Right lobe of liver (tissue), 4 donors: Measurements from ENCODE around the gene GALNT1.

Experiments used
- CTCF ChIP-seq, 4 donors: fragments of 200-600 bp in 3 of 4; fragments of 450-650 bp in 1 of 4; IDR thresholded peaks; one replicate each; pipeline versions ENCODE4 v1.5.1 to v1.8.0; 2016 to 2022; ENCODE audit warnings: antibody characterized with exemption in 4 of 4, mild to moderate bottlenecking in 2 of 4
- POLR2A ChIP-seq: fragments of 450-650 bp; IDR thresholded peaks from one replicate; pipeline ENCODE4 v1.6.1; 2017; ENCODE audit warnings: antibody characterized with exemption, mild to moderate bottlenecking
- donor health status: DM: no; HTN: no; CAD: no.
- donor health status: DM: no; HTN: no; CAD: no.
- donor health status: DM: no; HTN: yes; CAD: no.

GRCh38 chr18:35653392-35654135 lies 72.0 kb downstream of the GALNT1 start:
- TF ChIP-seq POLR2A = no peak
- no peak for TF ChIP-seq CTCF (IDR thresholded peaks at IDR 0.05)
